GM23338 (cell line): ENCODE data around the gene ANKRD50. TPM values are rescaled to one million over a fixed set of nuclear protein-coding genes. Genes with fewer than 3 reads are reported as not detected.

Experiments
- ATAC-seq: fragments of 200-7000 bp; cut with Tn5 transposase; 3 replicates; pipeline ENCODE4 v1.9.1; 2020
- DNase-seq: peaks from one replicate; pipeline ENCODE4 v3.0.0-alpha.2; 2015; ENCODE audit warnings: low spot score
- H2AFZ ChIP-seq: fragments of 200-600 bp; sonication (generic); 2 replicates; pipeline ENCODE4 v1.8.0; 2016; ENCODE audit warnings: antibody characterized with exemption, mild to moderate bottlenecking, moderate library complexity
- H3F3A ChIP-seq: fragments of 200-600 bp; sonication (generic); replicated peaks from 2 replicates; pipeline ENCODE4 v1.8.0; 2017; ENCODE audit warnings: antibody characterized with exemption, mixed run types, low read depth
- H3K27ac ChIP-seq: fragments of 200-600 bp; sonication (generic); 2 replicates; pipeline ENCODE4 v1.6.1; 2016; ENCODE audit warnings: low read depth
- H3K27me3 ChIP-seq: fragments of 200-600 bp; sonication (generic); 2 replicates; pipeline ENCODE4 v1.8.0; 2016; ENCODE audit warnings: mild to moderate bottlenecking, mixed run types, moderate library complexity; ENCODE audit not compliant: insufficient read depth
- H3K36me3 ChIP-seq: fragments of 200-600 bp; sonication (generic); 2 replicates; pipeline ENCODE4 v1.8.0; 2016; ENCODE audit warnings: mild to moderate bottlenecking; ENCODE audit not compliant: insufficient read depth
- H3K4me1 ChIP-seq: fragments of 200-600 bp; sonication (generic); 2 replicates; pipeline ENCODE4 v1.8.0; 2016; ENCODE audit warnings: mild to moderate bottlenecking, moderate library complexity; ENCODE audit not compliant: insufficient read depth
- H3K4me2 ChIP-seq: fragments of 200-600 bp; sonication (generic); 2 replicates; pipeline ENCODE4 v1.7.1; 2017; ENCODE audit warnings: mixed run types
- H3K4me3 ChIP-seq: fragments of 200-600 bp; sonication (generic); 2 replicates; pipeline ENCODE4 v1.6.1; 2016; ENCODE audit warnings: mixed run types
- H3K79me2 ChIP-seq: fragments of 200-600 bp; sonication (generic); replicated peaks from 2 replicates; pipeline ENCODE4 v1.8.0; 2017; ENCODE audit warnings: mild to moderate bottlenecking; ENCODE audit not compliant: insufficient read depth
- H3K9me2 ChIP-seq: fragments of 200-600 bp; sonication (generic); 2 replicates; pipeline ENCODE4 v1.8.0; 2017; ENCODE audit not compliant: insufficient read depth
- H4K20me1 ChIP-seq: fragments of 200-600 bp; sonication (generic); replicated peaks from 2 replicates; pipeline ENCODE4 v1.8.0; 2017; ENCODE audit warnings: mild to moderate bottlenecking; ENCODE audit not compliant: insufficient read depth
- H3K27ac Mint-ChIP-seq: 2 replicates; pipeline ENCODE4 v1.8.0; 2020; ENCODE audit warnings: inconsistent platforms, mild to moderate bottlenecking, moderate library complexity, mixed read lengths
- H3K27me3 Mint-ChIP-seq: 3 replicates; pipeline ENCODE4 v1.8.0; 2022; ENCODE audit warnings: low read depth, mild to moderate bottlenecking, moderate library complexity, mixed read lengths, inconsistent platforms; ENCODE audit not compliant: insufficient read depth, poor library complexity
- H3K36me3 Mint-ChIP-seq: 3 replicates; pipeline ENCODE4 v1.8.0; 2021; ENCODE audit warnings: low read depth, mild to moderate bottlenecking, inconsistent platforms, moderate library complexity, mixed read lengths
- H3K4me1 Mint-ChIP-seq: 3 replicates; pipeline ENCODE4 v1.8.0; 2020; ENCODE audit warnings: mild to moderate bottlenecking, inconsistent platforms, mixed read lengths
- H3K4me3 Mint-ChIP-seq: 3 replicates; pipeline ENCODE4 v1.8.0; 2021; ENCODE audit warnings: moderate library complexity, mild to moderate bottlenecking, inconsistent platforms, mixed read lengths
- H3K9me3 Mint-ChIP-seq: 3 replicates; pipeline ENCODE4 v1.8.0; 2020; ENCODE audit warnings: moderate library complexity, mild to moderate bottlenecking, inconsistent platforms, mixed read lengths
- CREB1 ChIP-seq: fragments of 250-450 bp; sonication (Bioruptor Pico); IDR thresholded peaks from 2 replicates; pipeline ENCODE4 v1.5.0; 2020; ENCODE audit warnings: low read depth, mild to moderate bottlenecking, moderate library complexity
- CTCF ChIP-seq, 2 experiments: fragments of 200-600 bp in 1 of 2; sonication (generic) in 1 of 2; conservative IDR thresholded peaks; 2 replicates each; pipeline versions ENCODE4 v1.5.1 to v1.6.1; 2016 to 2017; ENCODE audit warnings: antibody characterized with exemption in 2 of 2, low read depth in 2 of 2, mild to moderate bottlenecking in 2 of 2, moderate library complexity in 1 of 2
- ETS1 ChIP-seq: IDR thresholded peaks from 2 replicates; pipeline ENCODE4 v1.6.1; 2016; ENCODE audit warnings: antibody characterized with exemption
- EZH2phosphoT487 ChIP-seq: fragments of 200-600 bp; sonication (generic); IDR thresholded peaks from one replicate; pipeline ENCODE4 v1.8.1; 2018; ENCODE audit warnings: antibody characterized with exemption; ENCODE audit not compliant: unreplicated experiment
- JUNB ChIP-seq: IDR thresholded peaks from one replicate; pipeline ENCODE4 v1.6.1; 2016; ENCODE audit warnings: antibody characterized with exemption; ENCODE audit not compliant: unreplicated experiment
- POLR2AphosphoS5 ChIP-seq: IDR thresholded peaks from 2 replicates; pipeline ENCODE4 v1.6.1; 2016; ENCODE audit warnings: antibody characterized with exemption, low read depth
- REST ChIP-seq: IDR thresholded peaks from one replicate; pipeline ENCODE4 v1.6.1; 2018; ENCODE audit warnings: antibody characterized with exemption; ENCODE audit not compliant: unreplicated experiment
- ZNF114 ChIP-seq: fragments of 250-450 bp; sonication (Bioruptor Pico); IDR thresholded peaks from 2 replicates; pipeline ENCODE4 v1.5.0; 2020; ENCODE audit warnings: mild to moderate bottlenecking, moderate library complexity
- ZNF462 ChIP-seq: fragments of 250-450 bp; sonication (Bioruptor Pico); IDR thresholded peaks from 2 replicates; pipeline ENCODE4 v1.5.0; 2020; ENCODE audit warnings: mild to moderate bottlenecking, moderate library complexity
- long read RNA-seq: library from polyadenylated mRNA; unstranded; transcript quantifications from one replicate; pipeline ENCODE4 v2.0.0, GENCODE V29; 2020; ENCODE audit not compliant: unreplicated experiment
- polyA plus RNA-seq: library from polyadenylated mRNA; unstranded; fragments of >200 nt; fragmentation: Nextera tagmentation; extraction: Ambion mirVana; gene quantifications from 2 replicates; pipeline ENCODE4 v1.2.1, GENCODE V29; 2016
- total RNA-seq: library from RNA; depleted of rRNA; stranded (reverse); fragments of >200 nt; shearing (Covaris generic); gene quantifications from 2 replicates; pipeline ENCODE4 v1.2.3, GENCODE V29; 2014; rRNA removed

Gene ANKRD50
- total RNA-seq = 25.8 and 27.6 TPM in 2 replicates
- 5.2 and 5.9 TPM in 2 replicates for polyA plus RNA-seq
- long read RNA-seq, partial matches to known transcripts = 2 of 4 reads
- long read RNA-seq, other reads (novel, unspliced or antisense) = 2 of 4 reads

- peaks cover 43% of the 10 kb centered on the region for H3K79me2 ChIP-seq
- no peaks in the 10 kb centered on the region for H3K27me3 ChIP-seq
- peak within 1 kb of the TSS; percentile 92 for H3K27ac ChIP-seq
- H3K9me2 ChIP-seq = no peaks in the 10 kb centered on the region
- Mint-ChIP-seq H3K27ac (peak within 1 kb of the TSS; percentile 100), H3K27me3 (peaks cover 5% of the 10 kb centered on the region), H3K9me3 (no peaks in the 10 kb centered on the region), H3K36me3 (peaks cover 6% of the 10 kb centered on the region; the same call in 2 of the 3 replicates), H3K4me1 (peaks cover 23% of the 10 kb centered on the region), H3K4me3 (peak within 1 kb of the TSS; percentile 85)
- DNase-seq (peak; percentile 92), ATAC-seq (peak; percentile 73)
- TF ChIP-seq EZH2phosphoT487 = no peak
- no peak for TF ChIP-seq ZNF114 (CRISPR knock-in tag)
- TF ChIP-seq ZNF462 (CRISPR knock-in tag) = no peak
- no peak for TF ChIP-seq CTCF (conservative IDR thresholded peaks at IDR 0.05; ENCODE audit: low read depth in 2 of 2)
- TF ChIP-seq POLR2AphosphoS5 = peak; percentile 57; the same call in 1 of the 2 replicates
- no peak for TF ChIP-seq JUNB
- peak; percentile 55; the same call in 1 of the 2 replicates for TF ChIP-seq ETS1
- TF ChIP-seq REST = peak; percentile 14
- peak; percentile 58 for TF ChIP-seq CREB1 (CRISPR knock-in tag)
- H3K4me2 ChIP-seq = peak within 1 kb of the TSS; percentile 87
- peaks cover 2% of the 10 kb centered on the region; the same call in 1 of the 2 replicates for H4K20me1 ChIP-seq
- H3K36me3 ChIP-seq = no peaks in the 10 kb centered on the region
- H3K4me3 ChIP-seq = peak within 1 kb of the TSS; percentile 79
- H2AFZ ChIP-seq = peak within 1 kb of the TSS; percentile 28; the same call in 1 of the 2 replicates
- no peaks in the 10 kb centered on the region for H3F3A ChIP-seq
- peaks cover 38% of the 10 kb centered on the region for H3K4me1 ChIP-seq
Measured at GRCh38 chr4:124712372-124713184, at the start of gene ANKRD50. Gene ANKRD50, minus strand, starts transcription at chr4:124712732. Its CDS starts 2,221 bp downstream, at chr4:124710511.
